ENCODE results near the gene PTPN22. TPM values are rescaled to one million over a fixed set of nuclear protein-coding genes. Genes with fewer than 3 reads are reported as not detected.

The PTPN22 gene
- total RNA-seq, 2 donors from 2014 or later = 2.9 to 4.6 TPM

GRCh38 chr1:113893267-113893666 is 21.8 kb upstream of the PTPN22 start:
- Histone ChIP-seq H3K27ac (no peak overlapping the region), H3K4me1 (peaks cover 3% of the 10 kb centered on the region), H3K36me3 (replicated peaks in 1 of 2; ENCODE audit: insufficient read depth in 1 of 2, low read depth in 2 of 2) (peaks cover 0 to 10% of the 10 kb centered on the region in 2 donors), H3K9me3 (no peaks in the 10 kb centered on the region), H3K27me3 (no peaks in the 10 kb centered on the region), H3K4me3 (no peak overlapping the region)
- TF ChIP-seq CTCF (IDR thresholded peaks at IDR 0.05) = no peak
- TF ChIP-seq POLR2A (IDR thresholded peaks at IDR 0.05) = no peak
- WGBS, 2 donors = 73 to 77% methylated on average over 3 of the region's 3 CpGs
- DNase-seq (no peak), ATAC-seq (no peak)
- intact Hi-C loops (cut with DNase I) = no loop called here

- 93 to 97% methylated on average over 11 of the region's 11 CpGs for WGBS, 2 donors
Observed at GRCh38 chr1:113891631-113892220, 20.2 kb upstream of the PTPN22 start.

GRCh38 chr1:113890816-113891215 is 19.3 kb upstream of the PTPN22 start:
- H3K27me3 ChIP-seq = no peaks in the 10 kb centered on the region
- ATAC-seq (no peak), DNase-seq (no peak)
- intact Hi-C loops (cut with DNase I) = no loop called here
- peaks cover 0 to 9% of the 10 kb centered on the region in 2 donors for H3K36me3 ChIP-seq (replicated peaks in 1 of 2; ENCODE audit: insufficient read depth in 1 of 2, low read depth in 2 of 2)
- H3K4me1 ChIP-seq = peaks cover 11% of the 10 kb centered on the region
- no peaks in the 10 kb centered on the region for H3K9me3 ChIP-seq
- WGBS, 2 donors = 43 to 74% methylated on average over 2 of the region's 2 CpGs
- H3K27ac ChIP-seq = no peak overlapping the region
- H3K4me3 ChIP-seq = no peak overlapping the region
- TF ChIP-seq POLR2A (IDR thresholded peaks at IDR 0.05) (no peak), CTCF (IDR thresholded peaks at IDR 0.05) (no peak)

More at GRCh38 chr1:113891631-113892220, 20.2 kb upstream of the PTPN22 start:
- H3K27me3 ChIP-seq = no peaks in the 10 kb centered on the region
- H3K4me3 ChIP-seq = no peak overlapping the region
- DNase-seq (no peak), ATAC-seq (no peak)
- intact Hi-C loops (cut with DNase I) = no loop called here
- H3K4me1 ChIP-seq = peaks cover 11% of the 10 kb centered on the region
- TF ChIP-seq POLR2A (IDR thresholded peaks at IDR 0.05) (no peak), CTCF (IDR thresholded peaks at IDR 0.05) (no peak)
- peaks cover 0 to 10% of the 10 kb centered on the region in 2 donors for H3K36me3 ChIP-seq (replicated peaks in 1 of 2; ENCODE audit: insufficient read depth in 1 of 2, low read depth in 2 of 2)
- H3K9me3 ChIP-seq = no peaks in the 10 kb centered on the region
- no peak overlapping the region for H3K27ac ChIP-seq

GRCh38 chr1:113887402-113888175 is 16.1 kb upstream of the PTPN22 start, which contains the start of gene BCL2L15:
TSS of gene BCL2L15 (minus strand) at chr1:113887581. CDS start at chr1:113887375, 206 bp downstream.
- peaks cover 30% of the 10 kb centered on the region for H3K4me1 ChIP-seq
- DNase-seq (peak in 2 of 4 donors; percentile 35 to 66), ATAC-seq (peak; percentile 87)
- TF ChIP-seq CTCF (IDR thresholded peaks at IDR 0.05) (no peak), POLR2A (IDR thresholded peaks at IDR 0.05) (peak; percentile 7 to 77 (median 74))
- H3K36me3 ChIP-seq (replicated peaks in 1 of 2; ENCODE audit: insufficient read depth in 1 of 2, low read depth in 2 of 2) = no peaks in the 10 kb centered on the region
- intact Hi-C loops (cut with DNase I) = no loop called here
- peak within 1 kb of the TSS; percentile 82 to 92 (median 87) for H3K27ac ChIP-seq
- no peaks in the 10 kb centered on the region for H3K27me3 ChIP-seq
- no peaks in the 10 kb centered on the region for H3K9me3 ChIP-seq
- WGBS, 2 donors = 27 to 32% methylated on average over 6 of the region's 6 CpGs
- H3K4me3 ChIP-seq = peak within 1 kb of the TSS in 1 of 2 donors; percentile 10
